B cell (primary cell): Measurements from ENCODE around the gene SRD5A3. TPM values are rescaled to one million over a fixed set of nuclear protein-coding genes. Genes with fewer than 3 reads are reported as not detected.

Experiments used
- ATAC-seq: fragments of 200-7000 bp; cut with Tn5 transposase; one replicate; pipeline ENCODE4 v1.10.0; 2021; ENCODE audit warnings: low read depth, mild to moderate bottlenecking, moderate number of reproducible peaks, moderate library complexity
- CTCF ChIA-PET: fragments of 350-600 bp; sonication (Branson Sonifier 250); formaldehyde crosslinking; loops from one replicate; lab custom pipeline; 2021; ENCODE audit warnings: antibody characterized with exemption, inconsistent platforms; lab: Charles Lee
- POLR2A ChIA-PET: fragments of 350-600 bp; sonication (Branson Sonifier 250); formaldehyde crosslinking; loops from one replicate; lab custom pipeline; 2021; ENCODE audit warnings: antibody characterized with exemption; lab: Charles Lee
- DNase-seq: peaks from one replicate; pipeline ENCODE4 v3.0.0; 2013
- H2AFZ ChIP-seq: 2 replicates; pipeline ENCODE4 v1.6.1; 2012; ENCODE audit warnings: mild to moderate bottlenecking, low read depth, low read length; ENCODE audit not compliant: insufficient read depth, poor library complexity, severe bottlenecking
- H3K27ac ChIP-seq, 2 donors: 1 replicate in 1 of 2; 2 replicates in 1 of 2; pipeline ENCODE4 v1.5.1; 2012 to 2013; ENCODE audit warnings: low read length in 2 of 2, mild to moderate bottlenecking in 2 of 2, moderate library complexity in 1 of 2
- H3K27me3 ChIP-seq, 4 experiments: fragments of 200-600 bp in 1 of 4; sonication (generic) in 1 of 4; replicated peaks in 1 of 4; 1 replicate in 2 of 4; 2 replicates in 2 of 4; pipeline versions ENCODE4 v1.6.1 to v1.7.0; 2013 to 2016; ENCODE audit warnings: low read length in 3 of 4, mild to moderate bottlenecking in 2 of 4, mixed read lengths in 1 of 4, moderate library complexity in 1 of 4; ENCODE audit not compliant: insufficient read depth in 4 of 4, control insufficient read depth in 3 of 4; ENCODE audit errors: control extremely low read depth in 1 of 4
- H3K36me3 ChIP-seq, 2 experiments: replicated peaks in 1 of 2; 1 replicate in 1 of 2; 2 replicates in 1 of 2; pipeline versions ENCODE4 v1.6.1 to v1.7.1; 2013; ENCODE audit warnings: low read length in 1 of 2; ENCODE audit not compliant: insufficient read depth in 2 of 2, control insufficient read depth in 1 of 2; ENCODE audit errors: control extremely low read depth in 1 of 2, extremely low read depth in 1 of 2
- H3K4me1 ChIP-seq, 2 donors: fragments of 200-600 bp in 1 of 2; sonication (generic) in 1 of 2; 1 replicate in 1 of 2; 2 replicates in 1 of 2; pipeline versions ENCODE4 v1.5.1 to v1.6.1; 2013 to 2017; ENCODE audit warnings: low read length in 2 of 2; ENCODE audit not compliant: control insufficient read depth in 2 of 2, insufficient read depth in 2 of 2
- H3K4me2 ChIP-seq: replicated peaks from 2 replicates; pipeline ENCODE3; 2012; ENCODE audit warnings: mild to moderate bottlenecking, low read depth, low read length; ENCODE audit not compliant: poor library complexity, severe bottlenecking
- H3K4me3 ChIP-seq, 5 experiments: fragments of 200-600 bp in 1 of 5; sonication (generic) in 1 of 5; 1 replicate in 3 of 5; 2 replicates in 2 of 5; pipeline versions ENCODE4 v1.5.1 to v1.7.0; 2011 to 2016; ENCODE audit warnings: low read length in 4 of 5, mild to moderate bottlenecking in 4 of 5, low read depth in 2 of 5, control low read depth in 1 of 5, moderate library complexity in 1 of 5; ENCODE audit not compliant: insufficient read depth in 1 of 5; ENCODE audit errors: control extremely low read depth in 1 of 5, extremely low read depth in 1 of 5
- H3K79me2 ChIP-seq: fragments of 200-600 bp; sonication (generic); one replicate; pipeline ENCODE4 v1.6.0; 2016; ENCODE audit warnings: low read length; ENCODE audit not compliant: control insufficient read depth, insufficient read depth
- H3K9ac ChIP-seq: fragments of 200-600 bp; sonication (generic); 2 replicates; pipeline ENCODE4 v1.6.1; 2017; ENCODE audit warnings: mild to moderate bottlenecking, low read length, moderate library complexity
- H3K9me3 ChIP-seq, 3 donors: one replicate each; pipeline versions ENCODE4 v1.6.1 to v1.7.1; 2013; ENCODE audit warnings: low read length in 2 of 3; ENCODE audit not compliant: control insufficient read depth in 2 of 3, insufficient read depth in 1 of 3; ENCODE audit errors: control extremely low read depth in 1 of 3
- H4K20me1 ChIP-seq: 2 replicates; pipeline ENCODE4 v1.6.0; 2012; ENCODE audit warnings: mild to moderate bottlenecking, low read length; ENCODE audit not compliant: insufficient read depth, control insufficient read depth, poor library complexity, severe bottlenecking
- H3K27ac Mint-ChIP-seq: one replicate; pipeline ENCODE4 v1.8.0; 2021; ENCODE audit warnings: mixed read lengths
- H3K27me3 Mint-ChIP-seq: one replicate; pipeline ENCODE4 v1.8.0; 2021; ENCODE audit warnings: mixed read lengths
- H3K4me1 Mint-ChIP-seq: one replicate; pipeline ENCODE4 v1.8.0; 2021; ENCODE audit warnings: mixed read lengths
- H3K4me3 Mint-ChIP-seq: one replicate; pipeline ENCODE4 v1.8.0; 2021; ENCODE audit warnings: mixed read lengths
- H3K9me3 Mint-ChIP-seq: one replicate; pipeline ENCODE4 v1.8.0; 2022; ENCODE audit warnings: mixed read lengths; ENCODE audit not compliant: insufficient read depth
- CTCF ChIP-seq: fragments of 200-600 bp; IDR thresholded peaks from one replicate; pipeline ENCODE4 v1.8.0; 2022; ENCODE audit warnings: antibody characterized with exemption, mild to moderate bottlenecking
- EZH2 ChIP-seq: IDR thresholded peaks from 2 replicates; pipeline ENCODE4 v1.6.1; 2012; ENCODE audit warnings: borderline replicate concordance, low read depth, mild to moderate bottlenecking, moderate library complexity, low read length; ENCODE audit not compliant: insufficient read depth, poor library complexity, severe bottlenecking
- WGBS: methylation state at CpG from one replicate; pipeline ENCODE4 v1.1.5; 2013; ENCODE audit warnings: missing lambda C conversion rate; ENCODE audit not compliant: insufficient coverage; 5-methylcytosine and 5-hydroxymethylcytosine counted together
- intact Hi-C: fragments of 100-400 bp; cut with micrococcal nuclease; formaldehyde crosslinking; loops from one replicate; pipeline ENCODE4 v1.10.0; 2022
- polyA plus RNA-seq: library from polyadenylated mRNA; depleted of rRNA; stranded (reverse); fragments of >200 nt; gene quantifications from 2 replicates; pipeline ENCODE4 v1.2.3, GENCODE V29; 2012
- total RNA-seq, 2 donors: library from RNA; stranded (reverse); fragments of 120-200 nt in 1 of 2; gene quantifications; 1 replicate in 1 of 2; 2 replicates in 1 of 2; pipeline versions ENCODE4 v1.2.3 to v1.2.4, GENCODE V29; 2013 to 2022

Gene SRD5A3
- total and polyA plus RNA-seq, 2 donors (not counting 1 experiment from before 2014, with no cell fraction given), result 0.88 to 3.6 TPM

- no peaks in the 10 kb centered on the region for H3K9me3 ChIP-seq
- TF ChIP-seq EZH2 (no peak), CTCF (no peak)
- H3K9me3 Mint-ChIP-seq, result no peaks in the 10 kb centered on the region
- H3K4me1 Mint-ChIP-seq, result no peaks in the 10 kb centered on the region
- no peak overlapping the region for H3K27ac ChIP-seq
- WGBS, result no CpG with 5 or more reads among the region's 2 CpGs
- intact Hi-C loops, result no loop called here
- H3K4me3 Mint-ChIP-seq, result no peak overlapping the region
- POLR2A ChIA-PET, result no interaction called here
- H3K4me3 ChIP-seq, result no peak overlapping the region
- no peaks in the 10 kb centered on the region for H3K27me3 Mint-ChIP-seq
- no peaks in the 10 kb centered on the region for H4K20me1 ChIP-seq
- no peak overlapping the region for H3K4me2 ChIP-seq
- ATAC-seq (no peak), DNase-seq (no peak)
- H3K79me2 ChIP-seq, result no peaks in the 10 kb centered on the region
- H3K36me3 ChIP-seq, result no peaks in the 10 kb centered on the region
- no peaks in the 10 kb centered on the region for H3K4me1 ChIP-seq
- H3K27ac Mint-ChIP-seq, result no peak overlapping the region
- H3K9ac ChIP-seq, result no peak overlapping the region
- no peaks in the 10 kb centered on the region for H3K27me3 ChIP-seq
- CTCF ChIA-PET, result no interaction called here
- H2AFZ ChIP-seq, result no peak overlapping the region
Measured at GRCh38 chr4:55380576-55380975, 34.5 kb downstream of the SRD5A3 start.

GRCh38 chr4:55381502-55381901, 35.5 kb downstream of the SRD5A3 start:
- Mint-ChIP-seq H3K4me1 (no peaks in the 10 kb centered on the region), H3K4me3 (no peak overlapping the region), H3K9me3 (no peaks in the 10 kb centered on the region), H3K27ac (no peak overlapping the region), H3K27me3 (no peaks in the 10 kb centered on the region)
- ATAC-seq (no peak), DNase-seq (no peak)
- no peak overlapping the region for H3K9ac ChIP-seq
- 95% methylated on average over 5 of the region's 7 CpGs for WGBS
- intact Hi-C loops, result no loop called here
- H3K4me1 ChIP-seq, result no peaks in the 10 kb centered on the region
- H3K4me3 ChIP-seq, result no peak overlapping the region
- H3K27ac ChIP-seq, result no peak overlapping the region
- H2AFZ ChIP-seq, result no peak overlapping the region
- H3K36me3 ChIP-seq, result no peaks in the 10 kb centered on the region
- H3K4me2 ChIP-seq, result no peak overlapping the region
- ChIA-PET POLR2A (no interaction called here), CTCF (no interaction called here)
- no peaks in the 10 kb centered on the region for H3K27me3 ChIP-seq
- TF ChIP-seq EZH2 (no peak), CTCF (no peak)
- no peaks in the 10 kb centered on the region for H4K20me1 ChIP-seq
- no peaks in the 10 kb centered on the region for H3K9me3 ChIP-seq
- no peaks in the 10 kb centered on the region for H3K79me2 ChIP-seq
